Measurements from ENCODE around the gene DSP. TPM values are rescaled to one million over a fixed set of nuclear protein-coding genes. Genes with fewer than 3 reads are reported as not detected.

DSP gene
- 10 to 100 TPM in 2 of 4 donors, 1 to 10 TPM in 2; 3.8 to 28.3 (median 9.0) TPM for total RNA-seq

- Histone ChIP-seq H3K27ac (peak within 1 kb of the TSS; percentile 18 to 57), H3K4me3 (peak within 1 kb of the TSS; percentile 18 to 48), H3K4me1 (peaks cover 0 to 22% of the 10 kb centered on the region in 2 donors), H3K9me3 (no peaks in the 10 kb centered on the region), H3K27me3 (peaks cover 18 to 26% of the 10 kb centered on the region in 2 donors), H3K36me3 (no peaks in the 10 kb centered on the region)
- intact Hi-C loops (cut with DNase I; ENCODE audit: low total_unique reads) = no loop called here
- no peak for DNase-seq
- TF ChIP-seq CTCF (IDR thresholded peaks at IDR 0.05) (no peak), POLR2A (IDR thresholded peaks at IDR 0.05) (peak in 1 of 2 donors; percentile 51)
Measured at GRCh38 chr6:7541175-7542064, at the start of gene DSP. Gene DSP, plus strand, starts transcription at chr6:7541671. Its CDS starts 245 bp downstream, at chr6:7541916.

- Histone ChIP-seq H3K4me1 (no peaks in the 10 kb centered on the region), H3K9me3 (no peaks in the 10 kb centered on the region), H3K27ac (no peak overlapping the region), H3K4me3 (no peak overlapping the region), H3K36me3 (no peaks in the 10 kb centered on the region), H3K27me3 (no peaks in the 10 kb centered on the region)
- no peak for DNase-seq
- TF ChIP-seq CTCF (IDR thresholded peaks at IDR 0.05) (no peak), POLR2A (IDR thresholded peaks at IDR 0.05) (no peak)
- intact Hi-C loops (cut with DNase I; ENCODE audit: low total_unique reads) = no loop called here
Measured at GRCh38 chr6:7493866-7494265, 47.6 kb upstream of the DSP start.

- intact Hi-C loops (cut with DNase I; ENCODE audit: low total_unique reads) = no loop called here
- H3K9me3 ChIP-seq = no peaks in the 10 kb centered on the region
- H3K4me1 ChIP-seq = no peaks in the 10 kb centered on the region
- no peak overlapping the region for H3K4me3 ChIP-seq
- no peak for DNase-seq
- no peak overlapping the region for H3K27ac ChIP-seq
- no peaks in the 10 kb centered on the region for H3K27me3 ChIP-seq
- H3K36me3 ChIP-seq = no peaks in the 10 kb centered on the region
- TF ChIP-seq CTCF (IDR thresholded peaks at IDR 0.05) (no peak), POLR2A (IDR thresholded peaks at IDR 0.05) (no peak)
Measured at GRCh38 chr6:7494638-7495037, 46.8 kb upstream of the DSP start.

GRCh38 chr6:7496266-7496875 lies 45.1 kb upstream of the DSP start:
- no peak for DNase-seq
- H3K9me3 ChIP-seq = no peaks in the 10 kb centered on the region
- no peak for TF ChIP-seq POLR2A (IDR thresholded peaks at IDR 0.05)
- no peak for TF ChIP-seq CTCF (IDR thresholded peaks at IDR 0.05)
- no peaks in the 10 kb centered on the region for H3K36me3 ChIP-seq
- intact Hi-C loops (cut with DNase I; ENCODE audit: low total_unique reads) = no loop called here
- no peak overlapping the region for H3K4me3 ChIP-seq
- no peak overlapping the region for H3K27ac ChIP-seq
- no peaks in the 10 kb centered on the region for H3K4me1 ChIP-seq
- no peaks in the 10 kb centered on the region for H3K27me3 ChIP-seq

GRCh38 chr6:7500752-7501282 lies 40.7 kb upstream of the DSP start:
- DNase-seq = no peak
- intact Hi-C loops (cut with DNase I; ENCODE audit: low total_unique reads) = no loop called here
- TF ChIP-seq CTCF (IDR thresholded peaks at IDR 0.05) (no peak), POLR2A (IDR thresholded peaks at IDR 0.05) (no peak)
- no peak overlapping the region for H3K4me3 ChIP-seq
- no peaks in the 10 kb centered on the region for H3K9me3 ChIP-seq
- H3K4me1 ChIP-seq = no peaks in the 10 kb centered on the region
- H3K36me3 ChIP-seq = no peaks in the 10 kb centered on the region
- no peak overlapping the region for H3K27ac ChIP-seq
- H3K27me3 ChIP-seq = no peaks in the 10 kb centered on the region
